Endothelial cell of umbilical vein (primary cell): ENCODE results near the gene KCNMB2. TPM values are rescaled to one million over a fixed set of nuclear protein-coding genes. Genes with fewer than 3 reads are reported as not detected.

ENCODE experiments used
- BruUV-seq: library from RNA; stranded (reverse); fragments of 400-500 nt; replicated peaks from 2 replicates; lab custom pipeline; 2021; lab: Mats Ljungman, UMichigan
- CTCF ChIA-PET: fragments of 300-600, 350-600 bp; sonication (Branson Sonifier 250); formaldehyde crosslinking; loops from one replicate; lab custom pipeline; 2021; ENCODE audit warnings: antibody characterized with exemption, inconsistent platforms; lab: Charles Lee
- POLR2A ChIA-PET: fragments of 300-600, 350-600 bp; sonication (Branson Sonifier 250); formaldehyde crosslinking; loops from one replicate; lab custom pipeline; 2021; ENCODE audit warnings: antibody characterized with exemption, inconsistent platforms; lab: Charles Lee
- DNase-seq: peaks from one replicate; pipeline ENCODE4 v3.0.0-alpha.2; 2011; ENCODE audit warnings: low read depth, low spot score
- FAIRE-seq: peaks from 2 replicates; lab custom pipeline; 2011; peaks lifted over from hg19 to GRCh38; lab: Jason Lieb, UNC
- H2AFZ ChIP-seq: 2 replicates; pipeline ENCODE4 v1.6.0; 2012; ENCODE audit warnings: low read depth, low read length, control low read depth, inconsistent platforms
- H3K27ac ChIP-seq: 2 replicates; pipeline ENCODE4 v1.5.1; 2011; ENCODE audit warnings: low read depth, mild to moderate bottlenecking, control low read depth, low read length, moderate library complexity; ENCODE audit not compliant: insufficient read depth
- H3K27me3 ChIP-seq, 2 experiments: 2 replicates each; pipeline versions ENCODE4 v1.6.0 to v1.6.1; 2011; ENCODE audit warnings: low read length in 2 of 2, mixed read lengths in 1 of 2; ENCODE audit not compliant: control insufficient read depth in 2 of 2, insufficient read depth in 2 of 2
- H3K36me3 ChIP-seq, 2 experiments: 2 replicates in 1 of 2; 3 replicates in 1 of 2; pipeline ENCODE4 v1.5.1; 2011; ENCODE audit warnings: low read length in 2 of 2, mild to moderate bottlenecking in 1 of 2, moderate library complexity in 1 of 2; ENCODE audit not compliant: control insufficient read depth in 2 of 2, insufficient read depth in 2 of 2; ENCODE audit errors: extremely low read depth in 1 of 2
- H3K4me1 ChIP-seq: 3 replicates; pipeline ENCODE4 v1.5.1; 2011; ENCODE audit warnings: mild to moderate bottlenecking, low read length; ENCODE audit not compliant: control insufficient read depth, insufficient read depth; ENCODE audit errors: extremely low read depth
- H3K4me2 ChIP-seq: 2 replicates; pipeline ENCODE4 v1.6.1; 2011; ENCODE audit warnings: low read length, control low read depth, mixed read lengths; ENCODE audit not compliant: insufficient read depth
- H3K4me3 ChIP-seq, 3 experiments: fragments of 200-600 bp in 1 of 3; sonication (generic), shearing (Covaris generic) in 1 of 3; replicated peaks in 1 of 3; 2 replicates each; pipeline ENCODE4 v1.5.1; 2011 to 2016; ENCODE audit warnings: control low read depth in 3 of 3, low read length in 3 of 3, mild to moderate bottlenecking in 2 of 3, inconsistent platforms in 1 of 3, low read depth in 1 of 3, moderate library complexity in 1 of 3; ENCODE audit not compliant: insufficient read depth in 1 of 3
- H3K79me2 ChIP-seq: 2 replicates; pipeline ENCODE4 v1.6.0; 2012; ENCODE audit warnings: low read length, inconsistent platforms; ENCODE audit not compliant: control insufficient read depth, insufficient read depth
- H3K9ac ChIP-seq: replicated peaks from 2 replicates; pipeline ENCODE3; 2011; ENCODE audit warnings: low read length, control low read depth; ENCODE audit not compliant: insufficient read depth; ENCODE audit errors: extremely low read depth
- H3K9me1 ChIP-seq: replicated peaks from 3 replicates; pipeline ENCODE4 v1.6.0; 2011; ENCODE audit warnings: mild to moderate bottlenecking, low read length; ENCODE audit not compliant: control insufficient read depth, insufficient read depth; ENCODE audit errors: extremely low read depth
- H3K9me3 ChIP-seq: replicated peaks from 2 replicates; pipeline ENCODE4 v1.5.1; 2012; ENCODE audit warnings: low read length, inconsistent platforms; ENCODE audit not compliant: control insufficient read depth, insufficient read depth
- H4K20me1 ChIP-seq: replicated peaks from 2 replicates; pipeline ENCODE3; 2011; ENCODE audit warnings: mild to moderate bottlenecking, low read length; ENCODE audit not compliant: control insufficient read depth, insufficient read depth; ENCODE audit errors: extremely low read depth
- EZH2 ChIP-seq: IDR thresholded peaks from 2 replicates; pipeline ENCODE4 v1.6.1; 2012; ENCODE audit warnings: borderline replicate concordance, low read depth, mild to moderate bottlenecking, moderate library complexity, low read length, inconsistent platforms; ENCODE audit not compliant: severe bottlenecking
- FOS ChIP-seq: IDR thresholded peaks from 2 replicates; pipeline ENCODE4 v1.6.1; 2011; ENCODE audit warnings: mild to moderate bottlenecking, low read length, moderate library complexity, borderline replicate concordance; ENCODE audit not compliant: insufficient read depth
- POLR2AphosphoS5 ChIP-seq: IDR thresholded peaks from 2 replicates; pipeline ENCODE4 v1.6.1; 2012; ENCODE audit warnings: low read depth, mild to moderate bottlenecking, control low read depth, low read length, moderate library complexity; ENCODE audit not compliant: insufficient read depth
- dilution Hi-C: fragments of 300-500 bp; cut with MboI; formaldehyde crosslinking; loops from one replicate; pipeline ENCODE4 v1.15.0; 2019; ENCODE audit warnings: low sequenced_read_pairs; ENCODE audit not compliant: extremely low pct_ligation_motif_present
- intact Hi-C: fragments of 100-400 bp; cut with micrococcal nuclease; formaldehyde crosslinking; loops from one replicate; pipeline ENCODE4 v1.10.0; 2022
- polyA plus RNA-seq, 4 experiments: library from polyadenylated mRNA; depleted of rRNA in 3 of 4; stranded (reverse) in 3 of 4; unstranded in 1 of 4; fragments of >200 nt; gene quantifications; 2 replicates each; pipeline versions ENCODE4 v1.2.1 to v1.2.3, GENCODE V29; 2011 to 2012; ENCODE audit warnings: missing spikeins in 1 of 4
- total RNA-seq: library from RNA; stranded (reverse); gene quantifications from 2 replicates; pipeline ENCODE4 v1.2.3, GENCODE V29; 2021
- TF ChIP-seq, protein P1 (sequence below): IDR thresholded peaks from 2 replicates; pipeline ENCODE4 v1.6.1; 2011; ENCODE audit not compliant: insufficient read depth, insufficient read length
- TF ChIP-seq, protein P2 (sequence below), 2 donors: IDR thresholded peaks; 1 replicate in 1 of 2; 2 replicates in 1 of 2; pipeline ENCODE4 v1.5.1; 2011; ENCODE audit warnings: low read length in 2 of 2, mild to moderate bottlenecking in 2 of 2, moderate library complexity in 2 of 2, control low read depth in 1 of 2, inconsistent platforms in 1 of 2, low read depth in 1 of 2; ENCODE audit not compliant: insufficient read depth in 1 of 2; ENCODE audit errors: extremely low read depth in 1 of 2

Gene KCNMB2
- total and polyA plus RNA-seq, 2 donors (not counting 3 experiments of a cell fraction or from before 2014, with no cell fraction given) = not detected

DNA sequence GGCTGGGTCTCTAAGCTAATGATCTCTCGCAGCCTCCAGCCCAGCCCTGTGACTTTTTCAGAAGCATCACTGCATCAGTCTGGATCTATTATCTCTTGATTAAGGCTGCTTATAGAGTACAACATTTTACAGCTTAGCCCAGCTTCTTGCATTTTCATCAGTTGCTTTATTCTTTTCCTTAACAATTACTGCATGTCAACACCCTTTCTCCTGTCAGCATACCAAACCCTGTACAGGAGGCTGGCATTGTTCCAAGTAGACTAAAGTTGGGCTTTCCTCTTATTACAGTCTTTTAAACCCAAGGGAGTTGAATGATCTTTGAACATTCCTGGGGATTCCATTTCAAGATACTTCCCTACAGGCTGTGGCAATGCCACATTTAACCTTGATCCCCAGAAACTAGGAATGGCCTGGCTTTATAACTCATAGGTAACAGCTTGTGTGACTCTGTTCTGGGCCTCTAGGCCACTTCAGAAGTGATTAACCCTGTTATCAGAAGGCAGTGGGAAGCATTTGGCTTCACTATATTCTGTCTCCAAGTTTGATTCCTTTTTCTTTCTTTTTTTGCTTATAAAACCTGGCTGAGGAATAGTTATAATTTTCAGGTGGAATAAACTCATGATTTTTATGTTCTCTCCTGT lies 182.9 kb downstream of the KCNMB2 start:
- Histone ChIP-seq H3K27me3 (no peaks in the 10 kb centered on the region), H2AFZ (no peak overlapping the region), H3K9me1 (no peaks in the 10 kb centered on the region), H3K4me1 (no peaks in the 10 kb centered on the region), H3K9me3 (no peaks in the 10 kb centered on the region), H3K4me3 (no peak overlapping the region), H3K9ac (no peak overlapping the region), H3K27ac (no peak overlapping the region), H3K79me2 (no peaks in the 10 kb centered on the region), H3K36me3 (no peaks in the 10 kb centered on the region), H4K20me1 (no peaks in the 10 kb centered on the region), H3K4me2 (no peak overlapping the region)
- no TSS peak for BruUV-seq
- DNase-seq = no peak
- CTCF ChIA-PET = no interaction called here
- TF ChIP-seq, protein P1, sequence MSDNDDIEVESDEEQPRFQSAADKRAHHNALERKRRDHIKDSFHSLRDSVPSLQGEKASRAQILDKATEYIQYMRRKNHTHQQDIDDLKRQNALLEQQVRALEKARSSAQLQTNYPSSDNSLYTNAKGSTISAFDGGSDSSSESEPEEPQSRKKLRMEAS = no peak
- TF ChIP-seq, protein P2, sequence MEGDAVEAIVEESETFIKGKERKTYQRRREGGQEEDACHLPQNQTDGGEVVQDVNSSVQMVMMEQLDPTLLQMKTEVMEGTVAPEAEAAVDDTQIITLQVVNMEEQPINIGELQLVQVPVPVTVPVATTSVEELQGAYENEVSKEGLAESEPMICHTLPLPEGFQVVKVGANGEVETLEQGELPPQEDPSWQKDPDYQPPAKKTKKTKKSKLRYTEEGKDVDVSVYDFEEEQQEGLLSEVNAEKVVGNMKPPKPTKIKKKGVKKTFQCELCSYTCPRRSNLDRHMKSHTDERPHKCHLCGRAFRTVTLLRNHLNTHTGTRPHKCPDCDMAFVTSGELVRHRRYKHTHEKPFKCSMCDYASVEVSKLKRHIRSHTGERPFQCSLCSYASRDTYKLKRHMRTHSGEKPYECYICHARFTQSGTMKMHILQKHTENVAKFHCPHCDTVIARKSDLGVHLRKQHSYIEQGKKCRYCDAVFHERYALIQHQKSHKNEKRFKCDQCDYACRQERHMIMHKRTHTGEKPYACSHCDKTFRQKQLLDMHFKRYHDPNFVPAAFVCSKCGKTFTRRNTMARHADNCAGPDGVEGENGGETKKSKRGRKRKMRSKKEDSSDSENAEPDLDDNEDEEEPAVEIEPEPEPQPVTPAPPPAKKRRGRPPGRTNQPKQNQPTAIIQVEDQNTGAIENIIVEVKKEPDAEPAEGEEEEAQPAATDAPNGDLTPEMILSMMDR (IDR thresholded peaks at IDR 0.05; ENCODE audit: extremely low read depth in 1 of 2, insufficient read depth in 1 of 2, low read depth in 1 of 2, low read length in 2 of 2) = no peak
- TF ChIP-seq POLR2AphosphoS5 = no peak
- no peak for TF ChIP-seq FOS
- TF ChIP-seq EZH2 = no peak
- intact Hi-C loops = no loop called here
- FAIRE-seq = no peak
- dilution Hi-C loops = no loop called here
- POLR2A ChIA-PET = no interaction called here
